ENCODE data around the gene MYB.

DNA sequence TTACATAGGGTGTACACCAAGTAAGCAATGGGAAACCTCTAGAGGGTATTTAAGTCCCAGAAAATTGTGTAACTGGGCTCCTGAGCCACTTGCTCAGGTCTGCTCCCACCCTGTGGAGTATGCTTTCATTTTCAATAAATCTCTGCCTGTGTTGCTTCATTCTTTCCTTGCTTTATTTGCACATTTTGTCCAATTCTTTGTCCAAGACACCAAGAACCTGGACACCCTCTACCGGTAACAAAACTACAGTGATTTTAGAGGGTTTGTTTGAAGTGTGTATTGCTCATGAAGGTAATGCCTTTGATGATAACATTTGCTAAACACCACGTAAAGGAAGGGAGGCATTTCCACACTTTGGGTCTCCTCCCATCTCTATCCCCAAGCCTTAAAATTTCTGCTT lies 46.2 kb downstream of the MYB start:
- TF ChIP-seq, protein P1, sequence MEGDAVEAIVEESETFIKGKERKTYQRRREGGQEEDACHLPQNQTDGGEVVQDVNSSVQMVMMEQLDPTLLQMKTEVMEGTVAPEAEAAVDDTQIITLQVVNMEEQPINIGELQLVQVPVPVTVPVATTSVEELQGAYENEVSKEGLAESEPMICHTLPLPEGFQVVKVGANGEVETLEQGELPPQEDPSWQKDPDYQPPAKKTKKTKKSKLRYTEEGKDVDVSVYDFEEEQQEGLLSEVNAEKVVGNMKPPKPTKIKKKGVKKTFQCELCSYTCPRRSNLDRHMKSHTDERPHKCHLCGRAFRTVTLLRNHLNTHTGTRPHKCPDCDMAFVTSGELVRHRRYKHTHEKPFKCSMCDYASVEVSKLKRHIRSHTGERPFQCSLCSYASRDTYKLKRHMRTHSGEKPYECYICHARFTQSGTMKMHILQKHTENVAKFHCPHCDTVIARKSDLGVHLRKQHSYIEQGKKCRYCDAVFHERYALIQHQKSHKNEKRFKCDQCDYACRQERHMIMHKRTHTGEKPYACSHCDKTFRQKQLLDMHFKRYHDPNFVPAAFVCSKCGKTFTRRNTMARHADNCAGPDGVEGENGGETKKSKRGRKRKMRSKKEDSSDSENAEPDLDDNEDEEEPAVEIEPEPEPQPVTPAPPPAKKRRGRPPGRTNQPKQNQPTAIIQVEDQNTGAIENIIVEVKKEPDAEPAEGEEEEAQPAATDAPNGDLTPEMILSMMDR (IDR thresholded peaks at IDR 0.05 in 2 of 3, conservative IDR thresholded peaks at IDR 0.05 in 1 of 3; ENCODE audit: borderline replicate concordance in 1 of 3, insufficient read depth in 1 of 3, low read depth in 2 of 3, low read length in 2 of 3), result no peak
- TF ChIP-seq EZH2 (IDR thresholded peaks at IDR 0.05) (no peak), POLR2A (IDR thresholded peaks at IDR 0.05; ENCODE audit: borderline replicate concordance, extremely low read depth, insufficient read depth, insufficient read length) (no peak)
- TF ChIP-seq, protein P2, sequence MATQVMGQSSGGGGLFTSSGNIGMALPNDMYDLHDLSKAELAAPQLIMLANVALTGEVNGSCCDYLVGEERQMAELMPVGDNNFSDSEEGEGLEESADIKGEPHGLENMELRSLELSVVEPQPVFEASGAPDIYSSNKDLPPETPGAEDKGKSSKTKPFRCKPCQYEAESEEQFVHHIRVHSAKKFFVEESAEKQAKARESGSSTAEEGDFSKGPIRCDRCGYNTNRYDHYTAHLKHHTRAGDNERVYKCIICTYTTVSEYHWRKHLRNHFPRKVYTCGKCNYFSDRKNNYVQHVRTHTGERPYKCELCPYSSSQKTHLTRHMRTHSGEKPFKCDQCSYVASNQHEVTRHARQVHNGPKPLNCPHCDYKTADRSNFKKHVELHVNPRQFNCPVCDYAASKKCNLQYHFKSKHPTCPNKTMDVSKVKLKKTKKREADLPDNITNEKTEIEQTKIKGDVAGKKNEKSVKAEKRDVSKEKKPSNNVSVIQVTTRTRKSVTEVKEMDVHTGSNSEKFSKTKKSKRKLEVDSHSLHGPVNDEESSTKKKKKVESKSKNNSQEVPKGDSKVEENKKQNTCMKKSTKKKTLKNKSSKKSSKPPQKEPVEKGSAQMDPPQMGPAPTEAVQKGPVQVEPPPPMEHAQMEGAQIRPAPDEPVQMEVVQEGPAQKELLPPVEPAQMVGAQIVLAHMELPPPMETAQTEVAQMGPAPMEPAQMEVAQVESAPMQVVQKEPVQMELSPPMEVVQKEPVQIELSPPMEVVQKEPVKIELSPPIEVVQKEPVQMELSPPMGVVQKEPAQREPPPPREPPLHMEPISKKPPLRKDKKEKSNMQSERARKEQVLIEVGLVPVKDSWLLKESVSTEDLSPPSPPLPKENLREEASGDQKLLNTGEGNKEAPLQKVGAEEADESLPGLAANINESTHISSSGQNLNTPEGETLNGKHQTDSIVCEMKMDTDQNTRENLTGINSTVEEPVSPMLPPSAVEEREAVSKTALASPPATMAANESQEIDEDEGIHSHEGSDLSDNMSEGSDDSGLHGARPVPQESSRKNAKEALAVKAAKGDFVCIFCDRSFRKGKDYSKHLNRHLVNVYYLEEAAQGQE (IDR thresholded peaks at IDR 0.05; ENCODE audit: low read depth), result no peak
